SJCRH30 (cell line): Measurements from ENCODE around the gene COPZ1. TPM values are rescaled to one million over a fixed set of nuclear protein-coding genes. Genes with fewer than 3 reads are reported as not detected.

Experiments
- DNase-seq, 2 experiments: peaks; one replicate each; pipeline ENCODE4 v3.0.0-alpha.2; 2015 to 2020
- H3K27ac ChIP-seq: fragments of 250-450 bp; sonication (Bioruptor Pico); 2 replicates; pipeline ENCODE4 v1.5.1; 2020; ENCODE audit warnings: mild to moderate bottlenecking, moderate library complexity
- H3K27me3 ChIP-seq: fragments of 250-450 bp; sonication (Bioruptor Pico); 2 replicates; pipeline ENCODE4 v1.5.1; 2020; ENCODE audit warnings: mild to moderate bottlenecking, moderate library complexity
- H3K36me3 ChIP-seq: fragments of 250-450 bp; sonication (Bioruptor Pico); 2 replicates; pipeline ENCODE4 v1.5.1; 2020; ENCODE audit warnings: mild to moderate bottlenecking, moderate library complexity
- H3K4me1 ChIP-seq: fragments of 250-450 bp; sonication (Bioruptor Pico); 2 replicates; pipeline ENCODE4 v1.5.1; 2020; ENCODE audit warnings: mild to moderate bottlenecking, moderate library complexity
- H3K4me3 ChIP-seq: fragments of 250-450 bp; sonication (Bioruptor Pico); 2 replicates; pipeline ENCODE4 v1.5.1; 2020; ENCODE audit warnings: mild to moderate bottlenecking, moderate library complexity
- H3K9me3 ChIP-seq: fragments of 250-450 bp; sonication (Bioruptor Pico); replicated peaks from 2 replicates; pipeline ENCODE4 v1.5.1; 2020; ENCODE audit warnings: mild to moderate bottlenecking, moderate library complexity
- total RNA-seq: library from RNA; depleted of rRNA; stranded (reverse); fragments of >200 nt; shearing (Covaris generic); gene quantifications from 2 replicates; pipeline ENCODE4 v1.2.3, GENCODE V29; 2014

Gene COPZ1
- total RNA-seq, 1 experiment from 2014 or later, result 117 TPM

DNA sequence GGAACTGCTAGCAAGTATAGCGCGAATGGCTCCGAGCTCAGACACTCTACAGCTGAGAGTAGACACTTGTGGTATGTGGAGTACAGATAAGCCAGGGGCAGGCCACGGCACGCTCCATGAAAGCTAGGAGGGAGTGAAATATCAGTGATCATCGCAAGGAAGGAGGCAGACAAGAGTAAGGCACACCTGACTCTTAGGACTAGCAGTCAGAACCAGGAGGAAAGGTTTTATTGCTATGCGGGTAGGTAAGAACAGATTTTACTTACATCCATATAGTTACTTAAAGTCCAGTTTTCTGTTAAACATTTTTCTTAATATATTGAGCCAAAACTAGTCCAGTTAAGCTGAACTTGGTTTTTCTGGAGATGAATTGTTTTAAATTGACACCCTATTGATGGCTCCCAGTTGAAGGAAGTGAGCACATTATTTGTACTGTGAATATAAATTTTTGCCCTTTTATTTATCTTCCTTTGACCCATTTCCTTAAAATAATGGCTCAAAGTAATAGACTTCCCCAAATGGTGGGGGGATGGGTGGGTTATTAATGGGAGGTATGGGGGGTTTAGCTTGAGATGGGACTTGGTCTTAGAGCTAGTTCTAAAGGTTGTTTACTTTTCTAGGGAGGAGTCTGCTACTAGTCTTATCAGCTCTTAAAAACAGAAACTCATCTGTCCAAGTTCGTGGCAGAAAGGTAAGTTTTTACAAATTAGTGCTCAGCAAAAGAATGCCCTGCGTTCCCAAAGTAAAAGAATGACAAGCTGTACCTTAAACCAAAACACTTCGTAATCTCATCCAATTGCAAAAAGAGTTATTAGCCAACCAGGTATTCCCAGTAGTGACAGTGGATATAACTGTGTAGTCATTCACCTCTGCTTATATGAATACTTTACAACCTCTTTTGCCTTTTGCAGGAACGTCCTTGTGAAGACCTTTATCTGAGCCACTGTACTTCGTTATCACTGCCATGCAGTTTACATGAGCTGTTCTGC, 38.6 kb upstream of the COPZ1 start:
- peaks cover 4% of the 10 kb centered on the region; the same call in 1 of the 2 replicates for H3K27me3 ChIP-seq
- DNase-seq, result peak in 1 of 2 experiments; percentile 41
- H3K4me3 ChIP-seq, result no peak overlapping the region
- H3K36me3 ChIP-seq, result peaks cover 61% of the 10 kb centered on the region
- H3K9me3 ChIP-seq, result no peaks in the 10 kb centered on the region
- H3K27ac ChIP-seq, result no peak overlapping the region
- H3K4me1 ChIP-seq, result no peaks in the 10 kb centered on the region; the same call in 1 of the 2 replicates

DNA sequence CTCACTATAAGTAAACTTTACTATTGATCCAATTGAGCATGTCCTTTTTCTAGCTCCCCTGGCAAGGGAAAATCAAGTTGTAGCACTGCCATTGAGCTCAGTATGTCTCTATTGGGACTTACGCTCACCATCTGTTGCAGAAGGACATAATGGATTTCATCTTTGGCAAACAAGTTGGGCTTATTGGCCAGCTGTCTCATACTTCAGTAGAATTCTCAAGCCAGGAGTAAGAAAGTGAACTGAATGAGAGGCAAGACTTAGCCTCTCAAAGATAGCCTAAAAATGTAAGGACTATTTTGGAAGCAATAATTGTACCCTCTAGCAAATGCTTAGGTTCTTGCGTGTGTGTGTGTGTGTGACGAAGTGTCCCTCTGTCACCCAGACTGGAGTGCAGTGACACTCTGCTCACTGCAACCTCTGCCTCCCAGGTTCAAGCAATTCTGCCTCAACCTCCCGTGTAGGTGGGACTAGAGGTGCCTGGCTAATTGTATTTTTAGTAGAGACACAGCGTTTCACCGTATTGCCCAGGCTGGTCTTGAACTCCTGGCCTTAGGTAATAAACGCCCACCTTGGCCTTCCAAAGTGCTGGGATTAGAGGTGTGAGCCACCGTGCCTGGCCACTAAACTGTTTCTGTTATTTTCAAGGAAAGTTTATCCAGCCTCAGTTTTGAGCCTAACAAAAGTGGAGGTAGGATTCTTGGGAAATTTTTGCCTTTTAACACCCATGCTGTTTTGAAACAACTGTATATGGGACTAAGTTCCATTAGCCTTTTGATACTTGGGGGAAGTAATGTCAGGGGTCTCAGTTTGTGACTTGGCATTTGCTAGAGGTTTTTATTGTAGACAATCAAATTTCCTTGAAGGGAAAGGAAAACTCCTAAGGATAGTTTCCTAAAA, 37.4 kb upstream of the COPZ1 start:
- H3K4me1 ChIP-seq, result no peaks in the 10 kb centered on the region; the same call in 1 of the 2 replicates
- DNase-seq, result no peak

DNA sequence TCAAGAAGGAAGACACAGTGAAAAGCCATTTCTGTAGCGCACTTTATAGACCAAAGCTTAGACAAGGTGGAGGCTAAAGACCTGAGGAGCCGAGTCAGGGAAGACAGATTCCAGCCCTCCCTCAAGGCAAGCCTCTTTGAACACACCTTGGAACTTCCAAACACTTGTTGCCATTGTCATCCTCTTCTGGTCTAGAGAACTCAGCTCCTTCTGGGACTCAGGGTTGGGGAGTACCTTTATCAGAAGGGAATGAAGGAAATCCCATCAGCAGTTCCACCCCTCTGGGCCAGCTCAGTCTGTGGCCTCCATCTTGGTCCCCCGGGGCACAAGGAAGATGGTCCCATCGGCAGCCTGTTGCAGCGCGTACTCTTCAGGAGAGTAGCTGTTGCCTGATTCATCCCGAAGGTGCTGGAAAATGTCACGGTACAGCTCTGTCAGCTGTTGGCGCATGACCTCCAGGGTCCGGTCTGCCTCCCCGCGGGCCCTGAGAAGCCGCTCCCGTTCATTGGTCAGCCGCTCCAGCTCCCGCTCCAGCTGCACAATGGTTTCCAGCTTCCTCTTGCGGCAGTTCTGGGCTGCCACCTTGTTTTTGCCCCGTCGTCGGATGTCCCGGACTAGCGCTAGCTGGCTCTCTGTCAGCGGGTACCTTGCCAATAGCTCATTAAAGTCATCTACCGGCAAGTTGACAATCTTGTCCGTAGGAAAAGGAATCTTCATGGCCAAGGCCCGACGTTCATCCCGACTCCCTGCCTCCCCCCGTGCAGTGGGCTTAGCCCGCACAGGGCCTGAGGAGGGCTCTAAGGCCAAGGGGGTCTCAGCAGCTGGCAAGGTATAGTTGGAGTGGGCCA, 32.6 kb upstream of the COPZ1 start:
- peaks cover 4% of the 10 kb centered on the region; the same call in 1 of the 2 replicates for H3K27me3 ChIP-seq
- H3K4me3 ChIP-seq, result no peak overlapping the region
- H3K4me1 ChIP-seq, result no peaks in the 10 kb centered on the region
- no peak for DNase-seq
- H3K36me3 ChIP-seq, result peaks cover 6% of the 10 kb centered on the region
- H3K9me3 ChIP-seq, result no peaks in the 10 kb centered on the region
- no peak overlapping the region for H3K27ac ChIP-seq

More for the DNA sequence above, 37.4 kb upstream of the COPZ1 start:
- H3K27me3 ChIP-seq, result peaks cover 4% of the 10 kb centered on the region; the same call in 1 of the 2 replicates
- H3K27ac ChIP-seq, result no peak overlapping the region
- H3K4me3 ChIP-seq, result no peak overlapping the region
- H3K36me3 ChIP-seq, result peaks cover 49% of the 10 kb centered on the region
- no peaks in the 10 kb centered on the region for H3K9me3 ChIP-seq

GRCh38 chr12:54292931-54293241, 32.0 kb upstream of the COPZ1 start:
- no peak for DNase-seq
- no peaks in the 10 kb centered on the region for H3K27me3 ChIP-seq
- no peak overlapping the region for H3K4me3 ChIP-seq
- H3K9me3 ChIP-seq, result no peaks in the 10 kb centered on the region
- H3K27ac ChIP-seq, result no peak overlapping the region
- H3K36me3 ChIP-seq, result peaks cover under 1% of the 10 kb centered on the region; the same call in 1 of the 2 replicates
- no peaks in the 10 kb centered on the region for H3K4me1 ChIP-seq

GRCh38 chr12:54294152-54294952, 30.6 kb upstream of the COPZ1 start:
- Histone ChIP-seq H3K36me3 (no peaks in the 10 kb centered on the region), H3K4me3 (no peak overlapping the region), H3K4me1 (no peaks in the 10 kb centered on the region), H3K27ac (no peak overlapping the region), H3K9me3 (no peaks in the 10 kb centered on the region), H3K27me3 (no peaks in the 10 kb centered on the region)
- peak; percentile 45 to 68 for DNase-seq

DNA sequence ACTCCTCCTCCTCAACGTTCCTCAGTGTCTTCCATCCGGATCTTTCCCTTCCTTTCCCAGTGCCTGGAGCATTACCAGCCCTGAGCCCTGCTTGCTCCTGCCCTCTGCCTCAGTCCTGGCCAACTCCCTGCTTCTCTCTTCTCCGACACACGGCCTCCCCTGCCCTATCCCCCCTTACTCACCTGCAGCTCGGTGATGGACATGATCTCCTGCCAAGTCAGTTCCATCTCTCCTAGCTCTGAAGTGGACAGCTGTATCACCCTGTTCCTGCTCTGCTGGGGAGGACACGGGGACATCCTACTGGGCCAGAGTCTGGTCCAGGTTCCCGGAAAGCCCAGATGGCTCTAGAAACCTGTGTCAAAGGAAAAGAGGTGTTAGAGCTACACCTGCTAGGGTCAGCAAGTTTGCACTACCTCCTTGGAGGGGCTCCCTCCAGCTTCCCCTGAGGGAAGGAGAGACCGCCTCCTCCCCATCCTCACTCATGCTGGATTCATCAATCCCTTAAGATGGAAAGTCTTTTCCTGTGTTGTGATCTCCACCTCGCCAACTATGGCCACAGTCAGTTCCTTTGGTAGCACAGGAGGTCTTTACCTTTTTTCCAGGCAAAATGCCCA, 29.9 kb upstream of the COPZ1 start:
- DNase-seq, result no peak
- no peak overlapping the region for H3K4me3 ChIP-seq
- H3K36me3 ChIP-seq, result no peaks in the 10 kb centered on the region
- peaks cover 6% of the 10 kb centered on the region for H3K4me1 ChIP-seq
- no peaks in the 10 kb centered on the region; the same call in 1 of the 2 replicates for H3K27me3 ChIP-seq
- H3K9me3 ChIP-seq, result no peaks in the 10 kb centered on the region
- no peak overlapping the region for H3K27ac ChIP-seq

- Histone ChIP-seq H3K4me1 (peaks cover 13% of the 10 kb centered on the region), H3K4me3 (no peak overlapping the region), H3K27me3 (no peaks in the 10 kb centered on the region; the same call in 1 of the 2 replicates), H3K36me3 (no peaks in the 10 kb centered on the region), H3K27ac (no peak overlapping the region), H3K9me3 (no peaks in the 10 kb centered on the region)
- no peak for DNase-seq
Measured at GRCh38 chr12:54296393-54297099, 28.4 kb upstream of the COPZ1 start.

DNA sequence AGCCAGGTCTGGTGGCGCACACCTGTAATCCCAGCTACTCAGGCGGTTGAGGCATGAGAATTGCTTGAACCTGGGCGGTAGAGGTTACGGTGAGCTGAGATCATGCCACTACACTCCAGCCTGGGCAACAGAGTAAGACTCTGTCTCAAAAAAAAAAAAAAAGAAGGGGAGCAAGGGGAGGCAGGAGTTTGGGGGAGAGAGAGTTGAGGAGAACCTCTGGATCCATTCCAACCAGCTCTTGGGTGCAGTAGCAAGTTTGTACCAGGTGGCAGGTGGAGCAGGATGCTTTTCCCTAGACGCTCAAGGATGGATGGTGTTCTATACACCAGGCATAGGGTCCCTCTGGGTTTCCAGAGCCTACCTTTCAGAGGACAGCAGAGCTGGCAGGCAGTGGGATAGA, 26.0 kb upstream of the COPZ1 start:
- H3K27me3 ChIP-seq, result peaks cover 3% of the 10 kb centered on the region; the same call in 1 of the 2 replicates
- H3K4me3 ChIP-seq, result no peak overlapping the region
- DNase-seq, result no peak
- peaks cover 15% of the 10 kb centered on the region for H3K4me1 ChIP-seq
- H3K9me3 ChIP-seq, result no peaks in the 10 kb centered on the region
- no peak overlapping the region for H3K27ac ChIP-seq
- H3K36me3 ChIP-seq, result no peaks in the 10 kb centered on the region

DNA sequence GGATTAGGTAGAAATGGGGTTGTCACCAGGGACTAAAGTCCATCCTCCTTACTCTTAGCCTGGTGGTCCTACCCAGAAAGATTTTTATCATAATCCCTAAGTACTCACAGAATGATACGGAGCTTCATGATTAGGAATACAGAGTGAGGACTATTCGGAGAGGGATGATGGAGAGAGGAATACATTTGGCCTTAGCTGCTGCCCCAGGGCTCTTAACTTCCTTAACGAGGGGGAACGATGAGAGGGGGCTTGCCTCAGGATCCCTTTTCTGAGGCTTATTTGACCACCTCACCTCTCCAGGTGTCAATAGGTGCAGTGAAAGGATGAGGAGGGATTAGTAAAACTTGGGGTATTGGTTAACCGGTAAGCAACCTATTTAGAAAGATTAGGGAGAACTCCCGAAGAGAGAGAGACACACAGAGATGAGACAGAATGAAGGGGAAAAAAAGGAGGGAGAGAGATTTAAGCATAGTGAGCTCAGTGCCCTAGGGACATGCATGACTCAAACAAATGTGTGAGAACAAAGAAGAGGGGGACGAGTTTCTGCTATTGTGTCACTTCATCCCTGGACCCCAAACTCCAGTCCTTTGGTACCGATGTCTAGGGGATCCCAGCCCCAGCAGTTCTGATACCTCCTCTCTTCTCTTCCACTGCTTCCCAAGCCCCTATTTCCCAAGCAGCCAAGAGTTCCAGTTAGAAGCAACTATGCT, 25.3 kb upstream of the COPZ1 start:
- Histone ChIP-seq H3K4me1 (peaks cover 21% of the 10 kb centered on the region), H3K9me3 (no peaks in the 10 kb centered on the region), H3K36me3 (no peaks in the 10 kb centered on the region), H3K4me3 (no peak overlapping the region), H3K27ac (no peak overlapping the region), H3K27me3 (peaks cover 3% of the 10 kb centered on the region; the same call in 1 of the 2 replicates)
- DNase-seq, result no peak

GRCh38 chr12:54300225-54300731, 24.7 kb upstream of the COPZ1 start:
- H3K27ac ChIP-seq, result no peak overlapping the region
- H3K36me3 ChIP-seq, result no peaks in the 10 kb centered on the region
- H3K27me3 ChIP-seq, result peaks cover 3% of the 10 kb centered on the region; the same call in 1 of the 2 replicates
- no peak overlapping the region for H3K4me3 ChIP-seq
- no peak for DNase-seq
- peaks cover 21% of the 10 kb centered on the region for H3K4me1 ChIP-seq
- no peaks in the 10 kb centered on the region for H3K9me3 ChIP-seq

DNA sequence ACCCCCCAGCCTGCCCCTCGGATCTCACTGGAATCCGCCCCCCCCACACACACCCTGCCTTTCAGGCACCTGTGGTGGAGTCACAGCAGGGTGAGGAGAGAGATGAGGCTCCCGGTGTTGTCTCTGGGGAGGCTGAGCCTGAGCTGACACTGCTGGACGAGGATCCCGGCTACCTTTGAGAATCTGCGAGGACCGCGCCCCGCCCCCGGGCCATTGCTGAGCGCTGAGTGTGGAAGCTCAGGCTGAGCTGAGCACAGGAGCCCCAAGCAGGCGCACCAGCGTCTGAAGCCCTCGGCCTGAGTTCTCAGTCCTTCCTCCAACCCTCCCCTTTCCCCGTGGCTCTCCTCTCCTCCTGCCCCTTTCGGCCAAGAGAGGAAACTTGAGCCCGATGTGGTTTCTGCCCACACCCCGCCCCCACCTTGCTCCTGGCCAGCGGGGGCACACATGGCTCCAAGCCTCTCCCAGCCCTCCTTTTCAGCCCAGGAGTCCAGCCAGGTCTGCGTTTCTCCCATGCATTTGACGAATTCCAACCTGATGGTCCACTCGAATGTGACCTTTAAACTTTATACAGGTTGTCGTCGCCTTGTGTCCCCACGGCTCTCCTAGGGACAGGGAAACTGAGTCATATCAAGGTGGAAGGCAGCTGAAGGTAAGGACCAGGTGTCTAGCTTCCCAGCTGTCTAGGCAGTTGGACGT, 24.1 kb upstream of the COPZ1 start, which contains the start of gene NFE2:
Gene NFE2 (minus strand): TSS at position 284 of the 696 bp plus-strand sequence. CDS start 5,767 bp downstream, outside the sequence.
- peak; percentile 78 to 81 for DNase-seq
- Histone ChIP-seq H3K27ac (no peak within 1 kb of the TSS), H3K36me3 (no peaks in the 10 kb centered on the region), H3K27me3 (peaks cover 3% of the 10 kb centered on the region; the same call in 1 of the 2 replicates), H3K9me3 (no peaks in the 10 kb centered on the region), H3K4me3 (no peak within 1 kb of the TSS), H3K4me1 (peaks cover 21% of the 10 kb centered on the region)
